Ovary (tissue), 9 donors: ENCODE measurements around the gene VPS26C. TPM values are rescaled to one million over a fixed set of nuclear protein-coding genes. Genes with fewer than 3 reads are reported as not detected.

Experiments
- DNase-seq, 5 donors: peaks; one replicate each; pipeline ENCODE4 v3.0.0-alpha.2; 2019 to 2020
- H3K27ac ChIP-seq, 2 donors: fragments of 200-600 bp; one replicate each; pipeline versions ENCODE4 v1.5.1 to v1.8.0; 2019 to 2022
- H3K27me3 ChIP-seq: fragments of 200-600 bp; one replicate; pipeline ENCODE4 v1.8.0; 2022
- H3K36me3 ChIP-seq: fragments of 200-600 bp; sonication (generic); one replicate; pipeline ENCODE4 v1.5.1; 2019
- H3K4me1 ChIP-seq: one replicate; pipeline ENCODE4 v1.8.1; 2013; ENCODE audit warnings: mild to moderate bottlenecking, moderate library complexity; ENCODE audit not compliant: insufficient read depth
- H3K4me3 ChIP-seq: fragments of 200-600 bp; sonication (generic); one replicate; pipeline ENCODE4 v1.5.1; 2017
- H3K9me3 ChIP-seq, 2 donors: fragments of 200-600 bp in 1 of 2; sonication (generic) in 1 of 2; one replicate each; pipeline versions ENCODE4 v1.5.1 to v1.8.1; 2013 to 2019; ENCODE audit warnings: mild to moderate bottlenecking in 1 of 2, moderate library complexity in 1 of 2
- CTCF ChIP-seq, 3 donors: fragments of 450-650 bp in 2 of 3; fragments of 200-600 bp in 1 of 3; IDR thresholded peaks; one replicate each; pipeline versions ENCODE4 v1.5.1 to v1.8.0; 2016 to 2022; ENCODE audit warnings: antibody characterized with exemption in 3 of 3, mild to moderate bottlenecking in 1 of 3
- EP300 ChIP-seq: sonication (generic); formaldehyde crosslinking; IDR thresholded peaks from one replicate; pipeline ENCODE4 v1.6.1; 2017; ENCODE audit warnings: antibody characterized with exemption
- POLR2A ChIP-seq: fragments of 450-650 bp; IDR thresholded peaks from one replicate; pipeline ENCODE4 v1.6.1; 2017; ENCODE audit warnings: antibody characterized with exemption, mild to moderate bottlenecking, moderate library complexity
- whole genome bisulfite sequencing, 3 donors: extraction: QIAGEN DNeasy Blood & Tissue Kit in 1 of 3; methylation state at CpG; one replicate each; pipeline versions ENCODE4 v1.1.5 to v1.1.7; 2013 to 2017; 5-methylcytosine and 5-hydroxymethylcytosine counted together
- intact Hi-C, 4 donors: fragments of 100-400 bp; cut with DNase I; formaldehyde crosslinking; loops; one replicate each; pipeline versions ENCODE4 v1.11.0 to v1.15.1; 2022 to 2023
- polyA plus RNA-seq, 2 donors: library from polyadenylated mRNA; stranded (reverse); fragments of 200-250 nt in 1 of 2; fragments of 350-450 nt in 1 of 2; fragmentation: Illumina TruSeq in 1 of 2; extraction: RNeasy Lipid Tissue Mini Kit (QIAGEN cat#74804) in 1 of 2; gene quantifications; one replicate each; pipeline ENCODE4 v1.2.3, GENCODE V29; 2013 to 2014
- total RNA-seq, 7 donors: library from RNA; depleted of rRNA in 2 of 7; stranded (reverse); fragments of >200 nt in 2 of 7; fragmentation: NEBNext Ultra II Directional in 3 of 7; extraction: Animal tissue kit (Norgen Biotek cat#: 25700) in 3 of 7; gene quantifications; one replicate each; pipeline versions ENCODE4 v1.1.0 to v1.2.4, GENCODE V29; 2016 to 2023
- donor health status: DM: no; HTN: no; CAD: no; lungs with moderate emphysema.
- donor health status: DM: no; HTN: no; CAD: no.
- donor health status: Bipolar disorder and iron deficiency.
- donor health status: DM: yes; HTN: yes; CAD: no.
- donor health status: DM: no; HTN: no; CAD: no.
- donor health status: DM: yes; HTN: yes; CAD: no.

VPS26C gene
- total and polyA plus RNA-seq, 9 donors: 16.3 to 47.7 (median 33.9) TPM

GRCh38 chr21:37208741-37209225 lies 58.4 kb downstream of the VPS26C start:
- Histone ChIP-seq H3K27me3 (no peaks in the 10 kb centered on the region), H3K9me3 (no peaks in the 10 kb centered on the region), H3K36me3 (no peaks in the 10 kb centered on the region), H3K4me3 (no peak overlapping the region), H3K4me1 (no peaks in the 10 kb centered on the region), H3K27ac (no peak overlapping the region)
- TF ChIP-seq CTCF (IDR thresholded peaks at IDR 0.05): no peak
- no peak for TF ChIP-seq POLR2A
- no peak for TF ChIP-seq EP300
- intact Hi-C loops: no loop called here
- DNase-seq: no peak
- WGBS, 3 donors: 73 to 87% (median 80%) methylated on average over 15 of the region's 15 CpGs

- WGBS, 3 donors: 41 to 61% (median 61%) methylated on average over 15 of the region's 15 CpGs
- Histone ChIP-seq H3K4me1 (no peaks in the 10 kb centered on the region), H3K9me3 (no peaks in the 10 kb centered on the region), H3K36me3 (no peaks in the 10 kb centered on the region), H3K27ac (no peak overlapping the region), H3K4me3 (no peak overlapping the region), H3K27me3 (no peaks in the 10 kb centered on the region)
- TF ChIP-seq POLR2A (no peak), EP300 (no peak), CTCF (IDR thresholded peaks at IDR 0.05) (no peak)
- intact Hi-C loops: no loop called here
- no peak for DNase-seq
These were observed 58.9 kb downstream of the VPS26C start for GRCh38 chr21:37208056-37208721.

GRCh38 chr21:37207441-37208009 lies 59.6 kb downstream of the VPS26C start:
- TF ChIP-seq CTCF (IDR thresholded peaks at IDR 0.05) (no peak), EP300 (no peak), POLR2A (no peak)
- no peaks in the 10 kb centered on the region for H3K27me3 ChIP-seq
- no peaks in the 10 kb centered on the region for H3K36me3 ChIP-seq
- no peak overlapping the region for H3K27ac ChIP-seq
- no peaks in the 10 kb centered on the region for H3K9me3 ChIP-seq
- intact Hi-C loops: no loop called here
- 52 to 58% (median 53%) methylated on average over 6 of the region's 6 CpGs for WGBS, 3 donors
- no peak overlapping the region for H3K4me3 ChIP-seq
- no peak for DNase-seq
- no peaks in the 10 kb centered on the region for H3K4me1 ChIP-seq

- H3K27me3 ChIP-seq: no peaks in the 10 kb centered on the region
- 89 to 94% (median 91%) methylated on average over 7 of the region's 7 CpGs for WGBS, 3 donors
- no peak overlapping the region for H3K4me3 ChIP-seq
- no peaks in the 10 kb centered on the region for H3K4me1 ChIP-seq
- DNase-seq: no peak
- no peaks in the 10 kb centered on the region for H3K9me3 ChIP-seq
- intact Hi-C loops: no loop called here
- H3K36me3 ChIP-seq: no peaks in the 10 kb centered on the region
- no peak overlapping the region for H3K27ac ChIP-seq
- TF ChIP-seq EP300: no peak
- TF ChIP-seq POLR2A: no peak
- TF ChIP-seq CTCF (IDR thresholded peaks at IDR 0.05): no peak
These were observed 60.6 kb downstream of the VPS26C start for GRCh38 chr21:37206496-37206895.
